PC-9 (cell line): ENCODE measurements around the gene B3GAT2. TPM values are rescaled to one million over a fixed set of nuclear protein-coding genes. Genes with fewer than 3 reads are reported as not detected.

Source experiments
- Bru-seq: library from RNA; stranded (reverse); fragments of 400-500 nt; gene quantifications from one replicate; lab custom pipeline; 2021; lab: Mats Ljungman, UMichigan
- BruChase-seq, 2 experiments: library from RNA; stranded (reverse); fragments of 400-500 nt; gene quantifications; one replicate each; lab custom pipeline; 2021; lab: Mats Ljungman, UMichigan
- BruUV-seq: library from RNA; stranded (reverse); fragments of 400-500 nt; replicated peaks from 2 replicates; lab custom pipeline; 2021; lab: Mats Ljungman, UMichigan
- CTCF ChIA-PET: fragments of 300-600 bp; sonication (Branson Sonifier 250); formaldehyde crosslinking; loops from one replicate; lab custom pipeline; 2022; ENCODE audit warnings: antibody characterized with exemption; lab: Charles Lee
- POLR2A ChIA-PET: fragments of 300-600 bp; sonication (Branson Sonifier 250); formaldehyde crosslinking; loops from one replicate; lab custom pipeline; 2022; ENCODE audit warnings: antibody characterized with exemption; ENCODE audit not compliant: unreplicated experiment; lab: Charles Lee
- DNase-seq, 2 experiments: peaks; one replicate each; pipeline versions ENCODE4 v3.0.0 to v3.0.0-alpha.2; 2015 to 2022; ENCODE audit warnings: mixed read lengths in 1 of 2
- H2AFZ ChIP-seq: fragments of 200-600 bp; sonication (generic); 2 replicates; pipeline ENCODE4 v1.8.1; 2017; ENCODE audit warnings: antibody characterized with exemption
- H3F3A ChIP-seq: fragments of 200-600 bp; sonication (generic); 2 replicates; pipeline ENCODE4 v1.8.1; 2017; ENCODE audit warnings: antibody characterized with exemption, mild to moderate bottlenecking, low read depth; ENCODE audit not compliant: insufficient read depth
- H3K27ac ChIP-seq: fragments of 200-600 bp; sonication (generic); 2 replicates; pipeline ENCODE4 v1.6.1; 2016; ENCODE audit warnings: mixed run types
- H3K27me3 ChIP-seq: fragments of 200-600 bp; sonication (generic); 2 replicates; pipeline ENCODE4 v1.6.1; 2016; ENCODE audit warnings: low read depth, mixed run types; ENCODE audit not compliant: insufficient read depth
- H3K36me3 ChIP-seq: fragments of 200-600 bp; sonication (generic); 2 replicates; pipeline ENCODE4 v1.6.1; 2016; ENCODE audit warnings: low read depth, mixed run types
- H3K4me1 ChIP-seq: fragments of 200-600 bp; sonication (generic); replicated peaks from 2 replicates; pipeline ENCODE4 v1.6.1; 2016; ENCODE audit warnings: mixed run types; ENCODE audit not compliant: insufficient read depth
- H3K4me2 ChIP-seq: fragments of 200-600 bp; sonication (generic); 2 replicates; pipeline ENCODE4 v1.6.1; 2017; ENCODE audit warnings: mixed run types
- H3K4me3 ChIP-seq: fragments of 200-600 bp; sonication (generic); 2 replicates; pipeline ENCODE4 v1.6.1; 2016; ENCODE audit warnings: mixed run types
- H3K79me2 ChIP-seq: fragments of 200-600 bp; sonication (generic); 2 replicates; pipeline ENCODE4 v1.6.1; 2017; ENCODE audit warnings: low read depth, mixed run types
- H3K9me2 ChIP-seq: fragments of 200-600 bp; sonication (generic); 2 replicates; pipeline ENCODE4 v1.8.1; 2017; ENCODE audit warnings: mild to moderate bottlenecking; ENCODE audit not compliant: insufficient read depth
- H3K9me3 ChIP-seq: fragments of 200-600 bp; sonication (generic); 2 replicates; pipeline ENCODE4 v1.8.1; 2016; ENCODE audit warnings: low read depth; ENCODE audit not compliant: insufficient read depth
- H4K20me1 ChIP-seq: fragments of 200-600 bp; sonication (generic); 2 replicates; pipeline ENCODE4 v1.8.1; 2017; ENCODE audit not compliant: insufficient read depth
- CTCF ChIP-seq: fragments of 200-600 bp; sonication (generic); conservative IDR thresholded peaks from 2 replicates; pipeline ENCODE4 v1.6.1; 2017; ENCODE audit warnings: mixed run types, antibody characterized with exemption, mild to moderate bottlenecking, moderate library complexity
- EZH2 ChIP-seq: fragments of 200-600 bp; sonication (generic); IDR thresholded peaks from 2 replicates; pipeline ENCODE4 v1.8.0; 2017; ENCODE audit warnings: antibody characterized with exemption, low read depth
- intact Hi-C: fragments of 100-400 bp; cut with micrococcal nuclease; formaldehyde crosslinking; loops from one replicate; pipeline ENCODE4 v1.10.0; 2022; ENCODE audit not compliant: unreplicated experiment
- long read RNA-seq: library from polyadenylated mRNA; stranded (forward); transcript quantifications from one replicate; pipeline ENCODE4 v2.0.0, GENCODE V29; 2022
- total RNA-seq: library from RNA; stranded (reverse); gene quantifications from 2 replicates; pipeline ENCODE4 v1.2.3, GENCODE V29; 2021

The B3GAT2 gene, protein sequence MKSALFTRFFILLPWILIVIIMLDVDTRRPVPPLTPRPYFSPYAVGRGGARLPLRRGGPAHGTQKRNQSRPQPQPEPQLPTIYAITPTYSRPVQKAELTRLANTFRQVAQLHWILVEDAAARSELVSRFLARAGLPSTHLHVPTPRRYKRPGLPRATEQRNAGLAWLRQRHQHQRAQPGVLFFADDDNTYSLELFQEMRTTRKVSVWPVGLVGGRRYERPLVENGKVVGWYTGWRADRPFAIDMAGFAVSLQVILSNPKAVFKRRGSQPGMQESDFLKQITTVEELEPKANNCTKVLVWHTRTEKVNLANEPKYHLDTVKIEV
- total RNA-seq: not detected in 2 replicates
- percentile 2 among the genes with signal in this experiment for Bru-seq, nascent RNA
- percentile 2 among the genes with signal in this experiment for BruChase-seq, experiment 1, labeled RNA remaining after a 2-hour chase
- percentile 4 among the genes with signal in this experiment for BruChase-seq, experiment 2, labeled RNA remaining after a 6-hour chase
- long read RNA-seq, partial matches to known transcripts: 0 of 11 reads
- long read RNA-seq, other reads (novel, unspliced or antisense): 11 of 11 reads

DNA sequence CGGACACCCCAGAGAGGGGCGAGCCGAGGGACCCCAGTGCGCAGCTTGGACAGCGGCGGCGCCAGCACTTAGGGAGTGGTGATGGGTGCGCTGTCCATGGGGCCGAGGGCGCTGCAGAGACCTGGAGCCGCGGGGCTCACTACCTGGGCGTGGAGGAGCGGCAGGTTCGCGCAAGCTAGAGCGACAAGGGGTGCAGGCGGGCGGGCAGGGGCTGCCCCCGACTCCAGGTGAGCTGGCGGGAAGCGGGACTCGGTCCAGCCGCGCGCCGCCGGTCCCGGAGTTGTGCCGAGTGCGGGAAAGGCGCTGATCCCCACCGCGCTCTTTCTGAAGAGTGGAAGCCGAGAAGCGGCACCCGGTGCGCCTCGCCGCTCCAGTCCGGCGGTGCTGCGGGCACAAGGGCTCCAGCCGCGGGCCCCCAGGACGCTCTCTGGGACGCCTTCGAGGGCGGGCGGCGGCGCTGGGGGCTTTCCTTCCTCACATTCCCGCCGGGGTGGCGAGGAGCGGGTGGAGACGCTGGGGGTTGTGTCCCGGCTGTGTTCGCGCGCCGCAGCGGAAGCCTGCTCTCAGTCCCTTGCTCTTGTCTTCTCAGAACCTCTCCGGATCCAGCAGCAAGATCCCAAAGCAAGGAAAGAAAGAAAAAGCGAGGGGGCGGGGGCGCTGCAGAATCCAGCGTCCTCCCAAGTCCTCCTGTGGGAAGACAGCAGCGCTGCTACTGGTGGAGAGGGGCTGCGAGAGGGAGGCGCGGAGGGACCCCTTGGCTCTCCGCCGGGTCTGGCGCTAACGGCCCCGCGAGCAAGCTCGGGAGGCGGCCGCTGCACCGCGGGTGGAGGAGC lies at the start of gene B3GAT2:
B3GAT2 (minus strand) TSS at position 610 of the 833 bp plus-strand sequence. CDS start 631 bp downstream, outside the sequence.
- H3K4me2 ChIP-seq: peak within 1 kb of the TSS; percentile 64
- intact Hi-C loops: loop anchor here (5.0 to 10.0 kb wide), 3 partner anchors 434 to 732 kb away; no protein-coding TSS in a partner anchor
- H3K79me2 ChIP-seq: no peaks in the 10 kb centered on the region
- H3K36me3 ChIP-seq: no peaks in the 10 kb centered on the region
- H3K9me2 ChIP-seq: no peaks in the 10 kb centered on the region; the same call in 1 of the 2 replicates
- no peaks in the 10 kb centered on the region for H3K4me1 ChIP-seq
- CTCF ChIA-PET: interaction anchor here (1.1 to 1.8 kb wide), 3 partner anchors 250 to 736 kb away, joined by 4 to 8 read pairs (median 7); no protein-coding TSS in a partner anchor
- no TSS peak for BruUV-seq
- peaks cover 14% of the 10 kb centered on the region for H3K27me3 ChIP-seq
- no peaks in the 10 kb centered on the region for H3F3A ChIP-seq
- TF ChIP-seq EZH2 (no peak), CTCF (no peak)
- H3K27ac ChIP-seq: no peak within 1 kb of the TSS
- no peaks in the 10 kb centered on the region for H4K20me1 ChIP-seq
- H3K9me3 ChIP-seq: no peaks in the 10 kb centered on the region
- POLR2A ChIA-PET: no interaction called here
- no peak within 1 kb of the TSS for H2AFZ ChIP-seq
- peak within 1 kb of the TSS; percentile 8; the same call in 1 of the 2 replicates for H3K4me3 ChIP-seq
- DNase-seq: no peak

DNA sequence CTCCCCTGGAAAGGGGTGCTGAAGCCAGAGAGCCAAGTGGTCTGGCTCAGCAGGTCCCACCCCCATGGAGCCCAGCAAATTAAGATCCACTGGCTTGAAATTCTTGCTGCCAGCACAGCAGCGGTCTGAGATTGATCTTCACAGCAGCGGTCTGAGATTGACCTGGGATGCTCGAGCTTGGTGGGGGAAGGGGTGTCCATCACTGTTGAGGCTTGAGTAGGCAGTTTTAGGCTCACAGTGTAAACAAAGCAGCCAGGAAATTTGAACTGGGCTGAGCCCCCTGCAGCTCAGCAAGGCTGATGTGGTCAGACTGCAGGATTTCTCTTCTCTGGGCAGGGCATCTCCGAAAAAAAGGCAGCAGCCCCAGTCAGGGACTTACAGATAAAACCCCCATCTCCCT lies 41.3 kb upstream of the B3GAT2 start:
- no TSS peak for BruUV-seq
- no peak overlapping the region for H3K4me3 ChIP-seq
- H3K9me2 ChIP-seq: no peaks in the 10 kb centered on the region
- no peaks in the 10 kb centered on the region for H4K20me1 ChIP-seq
- H3K27me3 ChIP-seq: no peaks in the 10 kb centered on the region
- no peaks in the 10 kb centered on the region for H3K9me3 ChIP-seq
- no peak for DNase-seq
- H3K4me2 ChIP-seq: no peak overlapping the region
- ChIA-PET POLR2A (no interaction called here), CTCF (no interaction called here)
- no peaks in the 10 kb centered on the region for H3K4me1 ChIP-seq
- H3K79me2 ChIP-seq: no peaks in the 10 kb centered on the region
- H3F3A ChIP-seq: no peaks in the 10 kb centered on the region
- intact Hi-C loops: no loop called here
- H3K36me3 ChIP-seq: no peaks in the 10 kb centered on the region
- no peak overlapping the region for H2AFZ ChIP-seq
- no peak overlapping the region for H3K27ac ChIP-seq
- TF ChIP-seq CTCF: no peak
- TF ChIP-seq EZH2: no peak

GRCh38 chr6:70997379-70997778 lies 40.5 kb upstream of the B3GAT2 start:
- no peaks in the 10 kb centered on the region for H3K27me3 ChIP-seq
- ChIA-PET POLR2A (no interaction called here), CTCF (no interaction called here)
- intact Hi-C loops: no loop called here
- no peak overlapping the region for H3K4me2 ChIP-seq
- H2AFZ ChIP-seq: no peak overlapping the region
- H3K4me1 ChIP-seq: no peaks in the 10 kb centered on the region
- H3K27ac ChIP-seq: no peak overlapping the region
- DNase-seq: no peak
- H3K9me3 ChIP-seq: no peaks in the 10 kb centered on the region
- H4K20me1 ChIP-seq: no peaks in the 10 kb centered on the region
- H3K79me2 ChIP-seq: no peaks in the 10 kb centered on the region
- no TSS peak for BruUV-seq
- TF ChIP-seq CTCF (no peak), EZH2 (no peak)
- no peaks in the 10 kb centered on the region for H3K9me2 ChIP-seq
- no peak overlapping the region for H3K4me3 ChIP-seq
- H3K36me3 ChIP-seq: no peaks in the 10 kb centered on the region
- H3F3A ChIP-seq: no peaks in the 10 kb centered on the region
